ENCODE measurements around the gene ABCC1. TPM values are rescaled to one million over a fixed set of nuclear protein-coding genes. Genes with fewer than 3 reads are reported as not detected.
A peak's percentile ranks its signal among the peaks of the same experiment; 100 is the strongest.

ABCC1 gene
- total and polyA plus RNA-seq, 2 donors (not counting 1 experiment from before 2014, with no cell fraction given): 54.1 to 178 TPM

DNA sequence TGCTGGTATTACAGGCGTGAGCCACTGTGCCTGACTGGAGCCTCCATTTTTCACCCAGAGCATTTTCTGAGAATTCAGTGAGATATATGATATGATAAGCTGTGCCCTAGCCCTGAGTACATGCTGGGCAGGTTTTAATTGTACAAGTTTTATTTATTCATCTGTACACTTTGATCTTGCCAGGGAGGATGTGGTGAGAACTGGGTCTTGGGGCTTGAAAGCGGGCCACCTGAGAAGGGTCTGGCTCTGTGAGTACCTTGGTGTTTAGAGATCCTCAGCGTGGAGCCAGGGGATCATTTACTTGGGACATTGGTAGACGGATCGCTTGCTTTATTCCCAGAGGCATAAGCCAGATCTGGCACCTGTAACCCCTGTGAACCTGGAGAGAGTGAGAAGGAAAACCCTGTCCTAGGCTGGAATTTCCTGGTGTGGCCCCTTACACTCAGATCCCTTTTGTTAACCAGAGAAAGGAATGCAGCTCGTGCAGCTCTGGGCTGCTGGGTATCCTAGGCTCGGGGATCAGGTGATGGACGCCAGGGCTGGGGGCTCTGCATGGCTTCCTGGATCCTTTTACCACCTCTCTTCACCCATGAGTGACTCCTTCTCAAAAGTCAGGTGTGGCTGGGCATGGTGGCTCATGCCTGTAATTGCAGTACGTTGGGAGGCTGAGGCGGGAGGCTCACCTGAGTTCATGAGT is 91.9 kb downstream of the ABCC1 start:
- DNase-seq (ENCODE audit: low read depth in 2 of 2): no peak
- Histone ChIP-seq H3K27ac (ENCODE audit: insufficient read depth, low read length) (no peak overlapping the region), H3K79me2 (ENCODE audit: control insufficient read depth, insufficient read depth, low read length) (peaks cover 7% of the 10 kb centered on the region), H4K20me1 (ENCODE audit: control insufficient read depth, extremely low read depth, insufficient read depth, low read length) (no peaks in the 10 kb centered on the region), H3K9me3 (ENCODE audit: control insufficient read depth, insufficient read depth, low read depth, low read length) (no peaks in the 10 kb centered on the region), H3K4me3 (replicated peaks in 1 of 4; ENCODE audit: control extremely low read depth in 1 of 4, insufficient read depth in 1 of 4, low read depth in 3 of 4, low read length in 4 of 4) (no peak overlapping the region), H3K4me2 (ENCODE audit: extremely low read depth, insufficient read depth, low read length) (no peak overlapping the region), H3K4me1 (ENCODE audit: control insufficient read depth, extremely low read depth, insufficient read depth, low read length) (no peaks in the 10 kb centered on the region), H3K36me3 (ENCODE audit: control insufficient read depth, insufficient read depth, low read length) (peaks cover 47% of the 10 kb centered on the region), H2AFZ (ENCODE audit: low read length) (no peak overlapping the region), H3K27me3 (ENCODE audit: control insufficient read depth, insufficient read depth, low read length) (no peaks in the 10 kb centered on the region), H3K9ac (ENCODE audit: insufficient read depth, low read length) (no peak overlapping the region)
- TF ChIP-seq, protein P1, sequence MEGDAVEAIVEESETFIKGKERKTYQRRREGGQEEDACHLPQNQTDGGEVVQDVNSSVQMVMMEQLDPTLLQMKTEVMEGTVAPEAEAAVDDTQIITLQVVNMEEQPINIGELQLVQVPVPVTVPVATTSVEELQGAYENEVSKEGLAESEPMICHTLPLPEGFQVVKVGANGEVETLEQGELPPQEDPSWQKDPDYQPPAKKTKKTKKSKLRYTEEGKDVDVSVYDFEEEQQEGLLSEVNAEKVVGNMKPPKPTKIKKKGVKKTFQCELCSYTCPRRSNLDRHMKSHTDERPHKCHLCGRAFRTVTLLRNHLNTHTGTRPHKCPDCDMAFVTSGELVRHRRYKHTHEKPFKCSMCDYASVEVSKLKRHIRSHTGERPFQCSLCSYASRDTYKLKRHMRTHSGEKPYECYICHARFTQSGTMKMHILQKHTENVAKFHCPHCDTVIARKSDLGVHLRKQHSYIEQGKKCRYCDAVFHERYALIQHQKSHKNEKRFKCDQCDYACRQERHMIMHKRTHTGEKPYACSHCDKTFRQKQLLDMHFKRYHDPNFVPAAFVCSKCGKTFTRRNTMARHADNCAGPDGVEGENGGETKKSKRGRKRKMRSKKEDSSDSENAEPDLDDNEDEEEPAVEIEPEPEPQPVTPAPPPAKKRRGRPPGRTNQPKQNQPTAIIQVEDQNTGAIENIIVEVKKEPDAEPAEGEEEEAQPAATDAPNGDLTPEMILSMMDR (conservative IDR thresholded peaks at IDR 0.05 in 1 of 2, IDR thresholded peaks at IDR 0.05 in 1 of 2; ENCODE audit: low read depth in 1 of 2, low read length in 2 of 2): no peak
- TF ChIP-seq EZH2 (IDR thresholded peaks at IDR 0.05; ENCODE audit: low read length, missing control alignments): no peak

DNA sequence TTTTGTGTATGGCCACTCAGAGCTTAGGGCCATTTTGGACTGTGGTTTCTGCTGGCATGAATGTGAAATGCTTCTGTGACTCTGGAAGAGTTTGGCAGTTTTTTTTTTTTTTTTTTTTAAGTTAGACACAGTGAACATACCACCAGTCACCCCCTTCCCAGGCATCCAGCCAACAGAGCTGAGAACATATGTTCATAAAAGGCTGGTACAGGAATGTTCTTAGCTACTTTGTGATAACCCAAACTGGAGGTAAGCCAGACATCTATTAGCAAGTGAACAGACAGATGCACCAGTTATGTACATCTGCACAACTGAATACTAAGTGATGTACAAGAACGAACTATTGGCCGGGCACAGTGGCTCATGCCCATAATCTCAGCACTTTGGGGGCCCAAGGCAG is 92.7 kb downstream of the ABCC1 start:
- H3K4me3 ChIP-seq (replicated peaks in 1 of 4; ENCODE audit: control extremely low read depth in 1 of 4, insufficient read depth in 1 of 4, low read depth in 3 of 4, low read length in 4 of 4): no peak overlapping the region
- DNase-seq (ENCODE audit: low read depth in 2 of 2): peak; percentile 86 to 91
- H3K79me2 ChIP-seq (ENCODE audit: control insufficient read depth, insufficient read depth, low read length): peaks cover 7% of the 10 kb centered on the region
- TF ChIP-seq, protein P1 (conservative IDR thresholded peaks at IDR 0.05 in 1 of 2, IDR thresholded peaks at IDR 0.05 in 1 of 2; ENCODE audit: low read depth in 1 of 2, low read length in 2 of 2): no peak
- no peak for TF ChIP-seq EZH2 (IDR thresholded peaks at IDR 0.05; ENCODE audit: low read length, missing control alignments)
- no peaks in the 10 kb centered on the region for H3K4me1 ChIP-seq (ENCODE audit: control insufficient read depth, extremely low read depth, insufficient read depth, low read length)
- H3K9ac ChIP-seq (ENCODE audit: insufficient read depth, low read length): no peak overlapping the region
- no peaks in the 10 kb centered on the region for H3K9me3 ChIP-seq (ENCODE audit: control insufficient read depth, insufficient read depth, low read depth, low read length)
- H3K4me2 ChIP-seq (ENCODE audit: extremely low read depth, insufficient read depth, low read length): no peak overlapping the region
- peaks cover 43% of the 10 kb centered on the region for H3K36me3 ChIP-seq (ENCODE audit: control insufficient read depth, insufficient read depth, low read length)
- H4K20me1 ChIP-seq (ENCODE audit: control insufficient read depth, extremely low read depth, insufficient read depth, low read length): no peaks in the 10 kb centered on the region
- H3K27me3 ChIP-seq (ENCODE audit: control insufficient read depth, insufficient read depth, low read length): no peaks in the 10 kb centered on the region
- no peak overlapping the region for H3K27ac ChIP-seq (ENCODE audit: insufficient read depth, low read length)
- no peak overlapping the region for H2AFZ ChIP-seq (ENCODE audit: low read length)

DNA sequence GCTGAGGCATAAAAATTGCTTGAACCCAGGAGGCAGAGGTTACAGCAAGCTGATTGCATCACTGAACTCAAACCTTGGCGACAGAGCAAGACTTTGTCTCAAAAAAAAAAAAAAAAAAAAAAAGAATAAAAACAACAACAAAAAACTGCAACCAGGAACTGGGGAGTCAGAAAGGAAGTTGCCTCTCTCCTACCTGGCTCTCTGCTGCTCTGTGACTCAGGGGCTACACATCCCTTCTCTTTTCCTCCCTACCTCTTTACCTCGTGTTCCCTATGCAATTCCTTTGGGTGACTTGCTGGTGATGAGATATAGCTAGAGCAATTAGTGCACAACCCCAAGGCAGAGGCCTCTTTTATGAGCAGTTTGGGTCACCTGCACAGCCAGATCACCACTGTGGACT is 95.9 kb downstream of the ABCC1 start:
- H2AFZ ChIP-seq (ENCODE audit: low read length): no peak overlapping the region
- no peaks in the 10 kb centered on the region for H3K9me3 ChIP-seq (ENCODE audit: control insufficient read depth, insufficient read depth, low read depth, low read length)
- H3K4me3 ChIP-seq (replicated peaks in 1 of 4; ENCODE audit: control extremely low read depth in 1 of 4, insufficient read depth in 1 of 4, low read depth in 3 of 4, low read length in 4 of 4): no peak overlapping the region
- H3K79me2 ChIP-seq (ENCODE audit: control insufficient read depth, insufficient read depth, low read length): peaks cover 3% of the 10 kb centered on the region
- H3K27me3 ChIP-seq (ENCODE audit: control insufficient read depth, insufficient read depth, low read length): no peaks in the 10 kb centered on the region
- no peak for DNase-seq (ENCODE audit: low read depth in 2 of 2)
- peaks cover 35% of the 10 kb centered on the region for H3K36me3 ChIP-seq (ENCODE audit: control insufficient read depth, insufficient read depth, low read length)
- no peak overlapping the region for H3K9ac ChIP-seq (ENCODE audit: insufficient read depth, low read length)
- H4K20me1 ChIP-seq (ENCODE audit: control insufficient read depth, extremely low read depth, insufficient read depth, low read length): no peaks in the 10 kb centered on the region
- no peak overlapping the region for H3K4me2 ChIP-seq (ENCODE audit: extremely low read depth, insufficient read depth, low read length)
- TF ChIP-seq, protein P1 (conservative IDR thresholded peaks at IDR 0.05 in 1 of 2, IDR thresholded peaks at IDR 0.05 in 1 of 2; ENCODE audit: low read depth in 1 of 2, low read length in 2 of 2): no peak
- no peak for TF ChIP-seq EZH2 (IDR thresholded peaks at IDR 0.05; ENCODE audit: low read length, missing control alignments)
- H3K4me1 ChIP-seq (ENCODE audit: control insufficient read depth, extremely low read depth, insufficient read depth, low read length): no peaks in the 10 kb centered on the region
- no peak overlapping the region for H3K27ac ChIP-seq (ENCODE audit: insufficient read depth, low read length)
